ENCODE measurements around the gene RPL6.

The RPL6 gene

DNA sequence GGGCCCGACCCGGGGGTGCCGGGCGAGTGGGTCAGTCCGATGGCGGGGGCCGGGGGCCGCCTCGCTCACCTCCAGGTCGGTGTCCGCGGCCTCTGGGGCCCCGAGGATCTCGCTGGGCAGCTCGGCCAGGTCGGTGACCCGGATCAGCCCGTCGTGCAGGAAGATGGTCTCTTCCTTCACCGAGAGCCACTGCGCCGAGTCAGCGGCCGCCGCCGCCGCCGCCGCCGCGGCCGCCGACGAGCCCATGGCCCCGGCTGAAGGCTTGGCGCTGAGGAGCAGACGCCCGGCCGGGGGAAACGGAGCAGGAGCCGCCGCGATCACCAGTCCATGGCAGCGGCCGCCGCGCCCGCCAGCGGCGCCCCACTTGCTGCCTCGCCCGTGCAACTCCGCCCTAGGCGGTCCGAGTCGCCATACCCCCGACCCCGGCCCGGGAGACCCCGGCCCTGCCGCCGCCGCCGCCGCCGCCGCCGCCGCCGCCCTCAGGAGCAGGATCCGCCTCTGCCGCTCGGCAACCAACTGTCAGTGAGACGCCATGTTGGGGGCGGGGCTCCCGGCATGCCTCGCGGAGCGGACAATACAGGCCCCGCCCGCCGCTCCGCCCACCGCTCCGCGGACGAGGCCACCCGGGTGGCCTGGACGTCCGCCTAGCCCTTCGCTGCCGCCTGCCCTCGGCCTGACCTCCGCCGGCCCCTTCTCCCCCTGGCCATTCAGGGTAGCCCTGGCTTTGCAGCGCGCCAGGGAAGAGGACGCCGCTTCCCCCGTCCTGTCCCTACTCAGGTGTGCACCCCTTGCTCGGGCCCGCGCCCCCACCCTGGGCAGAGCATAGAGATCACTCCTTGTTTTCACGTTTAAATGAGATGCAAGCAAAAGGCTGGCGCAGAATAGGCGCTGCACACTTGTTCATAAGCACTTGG lies 27.3 kb downstream of the RPL6 start, which contains the start of gene HECTD4:
TSS of gene HECTD4 (minus strand) at position 549 of the 914 bp plus-strand sequence. CDS start at position 246, 303 bp downstream.
- H3K27ac ChIP-seq, result peak within 1 kb of the TSS; percentile 71
- peak; percentile 24 for DNase-seq (ENCODE audit: low read depth, low spot score)

DNA sequence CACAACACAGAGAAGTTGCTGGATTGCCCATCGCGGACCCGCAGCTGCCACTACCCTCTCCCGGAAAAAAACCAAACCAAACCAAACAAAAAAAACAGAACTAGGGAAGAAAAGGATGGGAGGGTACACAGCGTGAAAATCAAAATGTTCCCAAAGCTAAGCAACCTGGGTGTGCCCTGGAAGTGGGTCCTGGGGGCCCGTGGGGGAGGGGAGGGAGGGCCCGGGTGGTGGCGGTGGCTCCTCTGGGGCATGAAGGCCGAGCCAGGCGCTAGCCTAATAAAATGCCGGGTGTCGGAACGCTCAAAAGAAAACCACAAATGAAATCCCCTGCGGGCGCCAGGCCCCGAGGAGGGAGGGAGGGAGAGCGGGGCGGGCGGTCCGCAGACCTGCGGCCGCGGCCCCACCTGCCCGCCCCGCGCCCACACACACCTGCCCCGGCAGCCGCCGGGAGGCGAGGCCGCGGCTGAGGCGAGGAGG lies 28.0 kb downstream of the RPL6 start:
- DNase-seq (ENCODE audit: low read depth, low spot score), result no peak

DNA sequence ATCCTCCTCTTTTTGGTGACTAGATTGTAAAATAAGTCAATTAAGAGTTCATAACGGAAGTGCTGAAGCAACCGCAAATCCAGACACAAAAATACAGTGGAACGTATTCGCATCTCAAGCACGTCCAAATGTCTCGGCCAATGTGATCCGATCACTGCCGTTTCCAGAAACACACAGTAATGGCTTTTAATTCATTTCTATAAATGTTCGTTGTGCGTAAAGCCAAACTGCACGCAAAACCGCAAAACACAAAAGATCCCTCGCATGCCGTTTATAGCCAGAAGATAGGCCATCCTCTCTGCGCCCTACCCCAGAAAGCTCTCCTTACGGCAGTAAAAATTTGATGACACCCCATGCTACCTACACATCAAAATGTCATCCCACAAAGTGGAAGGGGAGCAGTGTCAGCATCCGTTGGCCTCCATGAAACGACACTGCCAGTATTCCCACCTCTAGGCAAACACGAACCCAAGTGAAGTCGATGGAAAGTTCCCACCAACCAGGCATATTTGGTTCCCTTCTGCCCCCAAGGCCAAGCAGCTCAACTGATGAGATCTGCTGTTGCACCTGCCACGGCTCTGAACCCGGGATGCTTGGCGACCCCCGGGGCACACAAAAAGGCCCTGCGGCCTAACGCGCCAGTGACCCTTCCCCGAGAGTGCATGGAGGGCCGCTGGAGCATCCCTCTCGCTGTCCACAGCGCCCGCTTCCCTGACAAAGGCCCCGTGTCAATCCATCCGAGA lies 28.6 kb downstream of the RPL6 start:
- DNase-seq (ENCODE audit: low read depth, low spot score), result no peak
- peak overlapping the region; percentile 71 for H3K27ac ChIP-seq

More for the DNA sequence above, 28.0 kb downstream of the RPL6 start:
- H3K27ac ChIP-seq, result peak overlapping the region; percentile 71

DNA sequence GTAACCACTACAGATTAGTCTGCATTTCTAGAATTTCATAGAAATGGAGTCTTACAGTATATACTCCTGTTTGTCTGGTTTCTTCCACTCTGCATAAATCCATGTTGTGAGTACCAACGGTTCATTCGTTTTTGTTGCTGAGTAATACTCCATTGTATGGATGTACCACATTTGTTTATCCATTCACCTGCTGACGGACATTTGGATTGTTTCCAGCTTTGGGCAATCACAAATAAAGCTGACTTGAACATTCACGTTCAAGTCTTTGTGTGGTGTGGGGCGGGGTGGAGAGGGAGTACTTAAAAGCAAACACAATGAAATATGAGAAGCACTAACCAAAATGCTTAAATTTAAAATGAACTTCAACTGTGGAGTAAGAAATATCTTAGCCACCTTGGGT lies 34.3 kb downstream of the RPL6 start:
- DNase-seq (ENCODE audit: low read depth, low spot score), result peak; percentile 54
- H3K27ac ChIP-seq, result no peak overlapping the region

DNA sequence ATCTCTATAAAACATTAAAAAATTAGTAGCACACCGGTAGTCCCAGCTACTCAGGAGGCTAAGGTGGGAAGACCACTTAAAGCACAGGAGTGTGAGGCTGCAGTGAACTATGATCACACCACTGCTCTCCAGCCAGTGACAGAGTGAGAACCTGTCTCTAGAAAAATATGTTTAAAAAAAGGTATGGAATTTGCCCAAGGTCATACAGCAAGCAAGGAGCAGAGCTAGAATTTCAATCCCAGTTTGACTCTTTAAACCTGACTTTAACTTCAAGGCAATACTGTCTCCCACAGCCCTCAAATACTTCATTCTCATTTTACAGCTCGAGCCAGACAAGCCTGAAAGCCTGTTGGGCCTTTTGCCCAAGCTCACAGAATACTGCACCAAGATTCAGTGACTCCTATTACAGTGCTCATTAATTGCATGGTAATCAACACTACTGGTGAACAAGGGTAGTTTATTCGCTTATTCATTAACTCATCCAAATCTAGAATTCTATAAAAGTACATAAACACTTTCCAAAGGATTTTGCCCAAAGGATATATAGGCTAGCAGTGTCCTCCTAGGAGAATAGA lies 35.2 kb downstream of the RPL6 start:
- H3K27ac ChIP-seq, result no peak overlapping the region
- DNase-seq (ENCODE audit: low read depth, low spot score), result no peak

DNA sequence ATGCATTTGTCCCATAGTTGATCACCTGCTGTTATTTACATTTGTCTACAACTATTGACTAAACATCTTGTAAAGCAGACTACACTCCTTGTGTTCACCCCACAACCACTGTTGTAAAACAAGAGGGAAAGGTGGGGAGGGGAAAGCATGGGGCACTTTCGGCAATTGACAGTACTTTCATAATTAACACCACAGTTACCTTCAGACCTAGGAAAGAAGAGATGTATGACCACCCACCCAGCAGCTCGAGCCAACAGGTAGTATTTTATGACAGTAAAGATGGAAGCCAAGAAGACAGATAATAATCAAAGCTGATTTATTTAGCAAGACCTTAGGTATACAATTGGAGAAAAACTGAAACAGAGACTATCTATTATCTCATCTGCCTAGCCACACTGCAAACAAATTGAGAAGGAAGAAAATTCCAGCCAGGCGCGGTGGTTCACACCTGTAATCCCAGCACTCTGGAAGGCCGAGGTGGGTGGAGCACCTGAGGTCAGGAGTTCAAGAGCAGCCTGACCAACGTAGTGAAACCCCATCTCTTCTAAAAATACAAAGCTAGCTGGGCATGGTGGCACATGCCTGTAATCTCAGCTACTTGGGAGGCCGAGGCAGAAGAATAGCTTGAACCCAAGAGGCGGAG lies 38.4 kb downstream of the RPL6 start:
- no peak overlapping the region for H3K27ac ChIP-seq
- DNase-seq (ENCODE audit: low read depth, low spot score), result no peak

DNA sequence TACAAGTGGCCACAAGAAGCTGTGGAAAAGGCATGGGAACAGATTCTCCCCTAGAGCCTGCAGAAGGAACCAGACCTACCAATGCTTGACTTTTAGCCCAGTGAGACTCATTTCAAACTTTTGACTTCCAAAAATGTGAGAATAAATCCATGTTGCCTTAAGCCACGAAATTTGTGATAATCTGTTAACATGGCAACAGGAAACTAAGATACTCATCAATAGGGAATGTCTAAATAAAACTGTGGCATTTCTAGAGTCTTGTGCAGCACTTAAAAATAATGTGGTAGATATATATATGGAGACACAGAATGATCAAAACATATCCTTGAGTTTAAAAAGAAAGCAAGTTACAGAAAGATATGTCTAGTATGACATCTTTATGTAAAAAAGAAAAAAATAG lies 39.2 kb downstream of the RPL6 start:
- no peak for DNase-seq (ENCODE audit: low read depth, low spot score)
- H3K27ac ChIP-seq, result no peak overlapping the region

DNA sequence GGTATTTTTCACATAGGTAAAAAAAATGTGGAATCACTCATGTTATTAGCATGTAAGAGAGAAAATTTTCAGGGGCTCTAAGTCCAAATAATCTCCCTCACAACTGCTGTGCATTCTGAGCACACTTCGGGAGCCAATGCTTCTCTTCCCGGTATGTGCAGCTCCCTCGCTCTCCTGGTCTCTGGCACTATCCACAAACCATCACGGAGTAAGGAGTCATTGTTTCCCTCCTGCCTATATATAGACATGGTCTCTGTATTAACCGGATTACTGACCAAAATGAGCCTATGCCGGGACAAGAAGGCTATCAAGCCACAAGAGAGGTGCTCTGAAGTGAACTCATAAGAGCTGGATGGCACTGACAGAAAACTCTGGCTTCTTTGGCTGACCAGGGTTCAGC lies 40.5 kb downstream of the RPL6 start:
- DNase-seq (ENCODE audit: low read depth, low spot score), result no peak
- no peak overlapping the region for H3K27ac ChIP-seq

DNA sequence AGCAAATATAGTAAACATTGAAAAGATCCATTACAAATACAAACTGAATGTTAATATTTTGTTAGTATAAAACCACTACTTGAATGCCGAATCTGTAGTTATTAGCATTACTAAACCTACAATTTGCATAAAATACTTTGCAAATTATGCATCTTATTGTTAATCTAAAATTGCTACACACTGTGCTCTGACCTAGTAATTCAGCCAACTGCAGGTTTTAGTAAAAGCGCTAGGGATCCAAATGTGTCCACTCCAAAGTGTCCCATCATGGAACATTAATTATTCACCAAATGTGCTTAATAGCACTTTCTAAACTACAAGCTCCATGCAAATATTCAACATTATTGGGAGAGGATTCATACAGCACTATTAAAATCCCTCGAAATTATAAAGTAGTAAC lies 41.4 kb downstream of the RPL6 start:
- no peak for DNase-seq (ENCODE audit: low read depth, low spot score)
- H3K27ac ChIP-seq, result no peak overlapping the region

DNA sequence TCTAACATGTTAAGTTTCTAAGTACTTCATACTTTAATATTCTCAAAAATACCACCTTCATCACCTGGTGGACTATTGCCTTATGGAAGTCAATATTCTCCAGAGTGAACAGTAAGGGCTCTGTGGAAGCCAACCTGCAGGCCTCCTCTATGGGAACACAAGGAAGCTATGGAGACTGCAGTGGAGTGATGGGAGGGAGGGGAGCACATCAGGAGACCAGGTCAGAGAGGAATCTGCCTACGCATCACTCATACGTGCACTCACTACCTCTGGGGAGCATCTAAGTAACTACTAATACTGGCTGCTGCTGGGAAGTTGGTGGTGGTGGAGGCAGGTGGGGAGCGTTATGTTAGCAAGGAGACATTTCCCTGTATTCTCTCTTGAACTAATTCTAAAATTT lies 47.1 kb downstream of the RPL6 start:
- H3K27ac ChIP-seq, result no peak overlapping the region
- no peak for DNase-seq (ENCODE audit: low read depth, low spot score)

DNA sequence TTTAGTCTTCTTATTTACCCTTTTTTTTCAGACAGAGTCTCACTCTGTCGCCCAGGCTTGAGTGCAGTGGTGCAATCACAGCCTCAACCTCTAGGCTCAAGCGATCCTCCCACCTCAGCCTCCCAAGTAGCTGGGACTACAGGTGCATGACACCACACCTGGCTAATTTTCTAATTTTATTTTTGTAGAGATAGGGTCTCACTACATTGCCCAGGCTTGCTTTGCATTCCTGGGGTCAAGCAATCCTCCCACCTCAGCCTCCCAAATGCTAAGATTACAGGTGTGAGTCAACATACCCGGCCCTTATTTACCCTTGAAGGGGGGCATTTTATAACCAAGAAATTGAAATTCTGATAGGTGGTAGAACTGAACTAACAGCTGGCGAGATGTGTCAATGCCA lies 48.1 kb downstream of the RPL6 start:
- DNase-seq (ENCODE audit: low read depth, low spot score), result no peak
- H3K27ac ChIP-seq, result no peak overlapping the region

DNA sequence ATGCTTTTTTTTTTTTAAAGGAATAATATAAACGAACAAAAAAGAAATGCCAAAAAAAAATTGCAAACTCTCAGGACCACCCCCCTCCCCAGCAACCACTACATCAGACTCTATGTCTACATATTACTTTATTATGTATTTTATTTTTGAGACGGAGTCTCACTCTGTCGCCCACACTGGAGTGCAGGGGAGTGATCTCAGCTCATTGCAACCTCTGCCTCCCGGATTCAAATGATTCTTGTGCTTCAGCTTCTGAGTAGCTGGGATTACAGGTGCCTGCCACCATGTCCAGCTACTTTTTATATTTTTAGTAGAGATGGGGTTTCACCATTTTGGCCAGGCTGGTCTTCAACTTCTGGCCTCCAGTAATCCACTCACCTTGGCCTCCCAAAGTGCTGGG lies 50.1 kb downstream of the RPL6 start:
- no peak for DNase-seq (ENCODE audit: low read depth, low spot score)

DNA sequence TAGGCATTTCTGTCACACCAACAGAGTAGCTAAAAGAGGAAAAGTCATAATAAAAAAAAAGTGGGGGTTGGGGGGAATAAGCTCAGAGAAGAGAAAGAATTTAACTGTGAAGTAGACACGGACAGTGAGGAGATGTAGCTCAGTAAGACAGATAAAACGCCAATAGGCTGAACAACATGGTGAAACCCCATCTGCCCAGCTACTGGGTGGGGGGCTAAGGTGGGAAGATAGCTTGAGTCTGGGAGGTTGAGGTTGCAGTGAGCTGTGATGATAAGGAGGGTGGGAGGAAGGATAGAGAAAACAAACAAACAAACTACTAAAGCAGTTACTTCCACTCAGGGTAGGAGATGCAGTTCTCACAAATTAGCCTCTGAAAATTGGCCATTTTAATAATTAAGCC lies 52.2 kb downstream of the RPL6 start:
- H3K27ac ChIP-seq, result no peak overlapping the region
- DNase-seq (ENCODE audit: low read depth, low spot score), result no peak

More for the DNA sequence above, 50.1 kb downstream of the RPL6 start:
- H3K27ac ChIP-seq, result no peak overlapping the region
